ENCODE measurements around the gene FANCB.
A peak's percentile ranks its signal among the peaks of the same experiment; 100 is the strongest.

FANCB gene

GRCh38 chrX:14872851-14873675, at the start of gene FANCB, which contains the start of gene MOSPD2:
Gene FANCB (minus strand): TSS chrX:14873069. CDS start chrX:14865510, 7,559 bp downstream.
Gene MOSPD2 (plus strand): TSS chrX:14873421. CDS start chrX:14873529, 108 bp downstream.
- peak; percentile 84 to 89 for DNase-seq (ENCODE audit: low read depth in 2 of 2)

- DNase-seq (ENCODE audit: low read depth in 2 of 2) = no peak
These were observed 49.6 kb upstream of the FANCB start for GRCh38 chrX:14922437-14922836.

DNA sequence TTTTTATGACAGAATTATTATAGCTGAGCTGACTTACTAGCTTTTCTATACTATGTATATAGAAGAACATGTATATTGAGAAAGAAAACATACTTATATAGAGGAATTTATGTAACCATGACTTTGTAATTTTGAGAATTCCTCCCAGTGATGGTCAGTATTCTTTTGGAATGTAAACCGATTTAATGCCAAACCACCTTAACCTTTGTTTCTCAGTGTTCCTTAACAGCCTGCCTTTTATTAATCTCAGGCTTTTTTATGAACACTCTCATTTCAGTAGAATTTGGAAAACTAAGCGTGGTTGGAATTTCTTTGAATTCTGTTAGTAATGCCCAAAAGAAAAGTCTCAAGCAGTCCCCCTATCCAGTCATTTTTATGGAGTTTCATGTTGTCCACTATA, 47.3 kb upstream of the FANCB start:
- DNase-seq (ENCODE audit: low read depth in 2 of 2) = no peak

- DNase-seq (ENCODE audit: low read depth in 2 of 2) = no peak
These were observed 46.5 kb upstream of the FANCB start for GRCh38 chrX:14919407-14919806.

- DNase-seq (ENCODE audit: low read depth in 2 of 2) = no peak
These were observed 43.3 kb upstream of the FANCB start for GRCh38 chrX:14916017-14916674.

GRCh38 chrX:14915596-14915995, 42.7 kb upstream of the FANCB start:
- no peak for DNase-seq (ENCODE audit: low read depth in 2 of 2)

DNA sequence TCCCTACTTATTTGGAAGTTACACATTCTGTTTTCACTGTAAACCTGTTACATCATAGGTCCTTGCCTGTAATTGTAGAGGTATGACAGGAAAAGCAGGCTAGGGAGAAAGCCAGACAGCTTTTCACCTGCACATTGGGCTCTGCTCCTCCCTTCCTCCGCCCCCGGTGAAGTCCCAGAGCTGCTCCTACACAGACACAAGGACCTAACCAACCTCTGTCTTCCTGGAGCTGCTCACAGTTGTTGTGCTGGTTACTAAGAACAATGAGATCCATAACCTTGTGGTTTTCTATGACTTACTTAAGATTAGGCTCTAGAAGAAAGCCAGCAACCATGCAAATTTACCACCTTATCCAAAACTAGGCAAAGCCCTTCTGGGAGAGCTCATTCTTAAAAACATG, 40.4 kb upstream of the FANCB start:
- no peak for DNase-seq (ENCODE audit: low read depth in 2 of 2)

DNA sequence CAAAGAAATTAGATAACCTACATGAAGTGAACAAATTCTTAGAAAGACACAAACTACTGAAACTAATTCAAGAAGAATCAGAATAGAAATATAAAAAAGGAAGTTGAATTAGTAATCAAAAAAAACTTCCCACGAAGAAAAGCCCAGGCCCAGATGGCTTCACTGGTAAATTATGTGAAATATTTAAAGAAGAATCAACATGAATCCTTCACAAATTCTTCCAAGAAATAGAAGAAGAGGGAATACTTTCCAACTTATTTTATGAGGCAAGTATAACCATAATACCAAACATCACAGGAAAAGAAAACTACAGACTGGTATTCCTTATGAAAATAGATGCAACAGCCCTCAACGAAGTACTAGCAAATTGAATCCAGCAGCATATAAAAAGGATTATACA, 31.0 kb upstream of the FANCB start:
- no peak for DNase-seq (ENCODE audit: low read depth in 2 of 2)

GRCh38 chrX:14902537-14902936, 29.7 kb upstream of the FANCB start:
- no peak for DNase-seq (ENCODE audit: low read depth in 2 of 2)

GRCh38 chrX:14899607-14900006, 26.7 kb upstream of the FANCB start:
- DNase-seq (ENCODE audit: low read depth in 2 of 2) = no peak

GRCh38 chrX:14897042-14897441, 24.2 kb upstream of the FANCB start:
- no peak for DNase-seq (ENCODE audit: low read depth in 2 of 2)

- DNase-seq (ENCODE audit: low read depth in 2 of 2) = no peak
These were observed 23.4 kb upstream of the FANCB start for GRCh38 chrX:14896273-14896672.

DNA sequence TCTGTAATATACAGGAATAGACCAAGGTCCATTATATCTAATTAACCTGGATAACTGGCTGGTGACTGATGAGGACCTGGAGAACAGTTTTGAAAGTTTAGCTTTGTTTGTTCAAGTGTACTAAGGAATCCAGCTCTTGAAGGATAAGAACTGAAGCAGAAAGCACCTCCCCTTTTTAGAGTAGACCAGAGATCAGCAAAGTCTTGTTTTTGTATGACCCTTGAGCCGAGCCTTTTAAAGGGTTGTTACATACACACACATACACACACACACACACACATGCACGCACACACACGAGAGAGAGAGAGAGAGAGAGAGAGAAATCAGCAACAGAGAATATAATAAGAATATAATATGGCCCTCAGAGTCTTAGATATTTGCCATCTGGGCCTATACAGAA, 13.4 kb upstream of the FANCB start:
- DNase-seq (ENCODE audit: low read depth in 2 of 2) = no peak

- no peak for DNase-seq (ENCODE audit: low read depth in 2 of 2)
These were observed 11.8 kb upstream of the FANCB start for GRCh38 chrX:14884714-14885113.

- DNase-seq (ENCODE audit: low read depth in 2 of 2) = no peak
These were observed 11.0 kb upstream of the FANCB start for GRCh38 chrX:14883826-14884225.

DNA sequence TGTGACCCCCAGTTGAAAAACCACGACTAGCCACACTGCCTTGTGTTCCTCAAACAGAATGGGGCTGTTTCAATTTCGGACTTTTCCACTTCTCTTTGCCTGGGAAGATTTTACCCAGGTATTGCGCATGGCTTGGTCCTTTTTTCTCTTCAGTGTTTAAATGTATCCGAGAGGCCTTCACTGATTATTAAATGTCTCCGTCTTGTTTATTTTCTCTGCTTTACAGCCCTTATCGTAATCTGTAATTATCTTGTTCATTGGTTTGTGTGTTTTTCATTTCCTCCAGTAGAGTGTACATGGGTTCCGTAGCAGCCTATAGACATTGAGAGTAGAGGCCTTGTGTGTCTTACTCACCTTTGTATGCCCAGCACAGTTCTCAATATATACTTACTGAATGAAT, 2.8 kb upstream of the FANCB start:
- DNase-seq (ENCODE audit: low read depth in 2 of 2) = no peak

GRCh38 chrX:14873676-14874049, 794 bp upstream of the FANCB start:
- DNase-seq (ENCODE audit: low read depth in 2 of 2) = no peak

DNA sequence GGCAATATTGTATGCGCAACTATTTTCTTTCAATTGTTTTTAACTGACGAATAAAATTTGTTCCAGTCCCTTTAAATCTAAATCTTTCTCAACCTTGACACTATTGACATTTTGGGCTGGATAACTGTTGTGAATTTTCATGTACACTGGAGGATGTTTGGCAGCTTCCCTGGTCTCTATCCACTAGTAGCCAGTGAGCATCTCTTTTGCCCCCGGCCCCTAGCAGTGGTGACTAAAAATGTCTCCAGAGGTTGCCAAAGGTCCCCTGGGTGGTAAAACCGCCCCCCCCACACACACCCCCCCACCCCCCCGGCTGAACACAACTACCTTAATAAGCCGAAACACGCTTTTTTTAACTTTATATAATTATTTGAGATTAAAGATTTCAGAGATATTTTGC, 514 bp downstream of the FANCB start:
- DNase-seq (ENCODE audit: low read depth in 2 of 2) = no peak

DNA sequence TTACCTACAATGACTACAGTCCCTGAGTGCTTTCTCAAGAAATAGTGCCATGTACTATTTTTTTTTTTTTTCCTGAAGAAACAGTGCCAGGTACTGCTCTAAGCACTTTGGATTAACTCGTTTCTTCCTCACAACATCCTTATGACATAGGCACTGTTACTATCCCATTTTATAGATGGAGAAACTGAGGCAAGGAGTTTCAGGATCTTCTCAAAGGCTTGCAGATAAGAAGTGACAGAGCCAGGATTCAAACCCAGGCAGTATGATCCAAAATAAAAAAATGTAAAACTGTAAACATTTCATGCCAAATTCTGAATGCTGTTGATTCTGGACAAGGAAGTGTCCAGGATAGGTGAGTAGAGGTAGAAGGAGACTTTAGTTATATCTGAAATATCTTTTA, 1.1 kb downstream of the FANCB start:
- DNase-seq (ENCODE audit: low read depth in 2 of 2) = no peak

DNA sequence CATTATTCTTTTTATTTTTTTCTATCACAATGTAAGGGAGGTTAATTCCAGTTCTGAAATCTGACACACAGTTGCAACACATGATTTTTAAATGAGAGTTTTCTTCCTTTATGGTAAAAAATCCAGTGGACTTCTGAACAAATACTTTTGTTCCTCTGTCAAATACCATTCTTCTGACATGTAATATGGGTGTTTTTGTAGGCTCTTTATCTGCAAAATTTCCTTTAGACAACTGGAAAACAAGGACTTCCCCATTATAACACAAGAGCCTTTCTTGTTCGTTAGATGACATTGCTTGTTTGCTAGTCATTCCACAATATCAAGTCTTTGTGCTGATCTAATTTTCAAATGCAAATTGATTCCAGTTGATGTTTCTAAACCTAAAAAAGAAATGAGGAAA, 7.7 kb downstream of the FANCB start:
- no peak for DNase-seq (ENCODE audit: low read depth in 2 of 2)

DNA sequence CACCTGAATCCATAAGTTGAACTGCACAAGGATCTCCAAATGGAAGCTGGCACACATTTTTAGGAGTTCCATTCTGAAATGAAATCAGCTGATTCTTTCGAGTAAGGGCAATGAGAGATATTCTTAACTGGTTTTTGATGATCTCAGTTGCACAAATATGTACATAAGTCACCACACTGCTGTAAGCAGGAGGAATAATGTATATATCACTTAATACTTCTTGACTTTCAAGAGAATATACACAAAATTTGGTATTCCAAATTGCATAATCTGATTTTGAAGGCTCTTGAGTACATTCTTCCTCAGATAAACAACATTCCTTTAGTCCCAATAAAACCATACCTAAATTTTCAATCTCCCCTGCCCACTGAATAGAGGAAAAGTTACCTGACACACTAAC, 8.2 kb downstream of the FANCB start:
- DNase-seq (ENCODE audit: low read depth in 2 of 2) = no peak

DNA sequence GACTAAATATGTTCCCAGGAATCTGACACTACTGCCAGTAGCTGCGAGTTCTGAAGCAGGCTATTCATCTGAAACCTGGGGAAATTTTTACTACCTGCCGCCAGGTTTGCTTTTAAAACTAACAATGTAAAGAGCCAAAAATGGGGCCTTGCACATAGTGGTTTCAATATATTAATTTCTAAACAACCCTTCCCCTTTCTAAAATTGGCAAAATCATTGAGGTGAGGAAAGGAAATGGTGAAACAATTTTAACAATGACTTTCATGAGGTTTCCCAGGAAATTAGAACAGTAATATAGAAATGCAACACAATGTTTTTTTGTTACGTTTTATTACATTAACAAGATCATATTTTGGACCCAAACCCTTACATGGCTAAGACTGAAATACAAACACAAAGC, 21.3 kb downstream of the FANCB start:
- DNase-seq (ENCODE audit: low read depth in 2 of 2) = no peak

DNA sequence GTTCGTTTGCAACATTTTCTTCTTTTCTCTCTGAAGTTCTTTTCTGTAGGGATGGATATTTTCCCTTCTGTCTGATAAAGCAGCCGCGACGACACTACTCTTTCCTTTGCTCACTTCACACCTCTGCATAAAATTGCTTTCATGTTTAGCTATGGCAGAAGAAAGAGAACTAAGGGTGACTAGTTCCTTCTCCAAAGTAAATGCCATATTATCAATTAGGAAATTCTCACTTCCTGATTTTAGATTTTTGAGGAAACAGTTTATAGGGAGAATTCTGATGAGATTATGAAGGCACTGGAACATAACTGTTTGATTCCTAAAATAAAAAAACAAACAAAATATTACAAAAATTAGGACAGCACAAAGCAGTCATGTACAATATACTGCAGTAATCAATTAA, 29.2 kb downstream of the FANCB start:
- DNase-seq (ENCODE audit: low read depth in 2 of 2) = no peak
